Hematopoietic multipotent progenitor cell treated with erythropoietin and hydrocortisone succinate and interleukin-3 and kit ligand, for 4 days (in vitro differentiated cells): ENCODE data around the gene FBXO34.

Experiments used
- DNase-seq: peaks from one replicate; pipeline ENCODE4 v3.0.0-alpha.2; 2015

Gene FBXO34

GRCh38 chr14:55272387-55272786 is 1.2 kb downstream of the FBXO34 start:
- peak; percentile 34 for DNase-seq

GRCh38 chr14:55272922-55273321 is 1.7 kb downstream of the FBXO34 start:
- DNase-seq: peak; percentile 10

GRCh38 chr14:55274146-55274545 is 2.9 kb downstream of the FBXO34 start:
- DNase-seq: peak; percentile 28

GRCh38 chr14:55274751-55275150 is 3.5 kb downstream of the FBXO34 start:
- DNase-seq: peak; percentile 43

- no peak for DNase-seq
Observed at GRCh38 chr14:55276736-55277135, 5.5 kb downstream of the FBXO34 start.

- peak; percentile 53 for DNase-seq
Observed at GRCh38 chr14:55277972-55278740, 6.9 kb downstream of the FBXO34 start.

- DNase-seq: no peak
Observed at GRCh38 chr14:55279384-55279783, 8.2 kb downstream of the FBXO34 start.

- DNase-seq: no peak
Observed at GRCh38 chr14:55281316-55281839, 10.2 kb downstream of the FBXO34 start.

GRCh38 chr14:55285048-55285652 is 13.9 kb downstream of the FBXO34 start:
- DNase-seq: no peak

GRCh38 chr14:55288439-55288838 is 17.2 kb downstream of the FBXO34 start:
- DNase-seq: no peak

GRCh38 chr14:55291480-55292081 is 20.4 kb downstream of the FBXO34 start:
- DNase-seq: no peak

- peak; percentile 18 for DNase-seq
Observed at GRCh38 chr14:55294603-55295002, 23.4 kb downstream of the FBXO34 start.

GRCh38 chr14:55297611-55298499 is 26.6 kb downstream of the FBXO34 start:
- no peak for DNase-seq

GRCh38 chr14:55298500-55298822 is 27.2 kb downstream of the FBXO34 start:
- DNase-seq: no peak

- DNase-seq: peak; percentile 91
Observed at GRCh38 chr14:55301437-55302121, 30.4 kb downstream of the FBXO34 start.

- DNase-seq: no peak
Observed at GRCh38 chr14:55302367-55303124, 31.3 kb downstream of the FBXO34 start.

GRCh38 chr14:55303125-55303499 is 31.9 kb downstream of the FBXO34 start:
- DNase-seq: no peak

- peak; percentile 30 for DNase-seq
Observed at GRCh38 chr14:55303691-55304145, 32.5 kb downstream of the FBXO34 start.

GRCh38 chr14:55306938-55307589 is 35.8 kb downstream of the FBXO34 start:
- DNase-seq: peak; percentile 73

- no peak for DNase-seq
Observed at GRCh38 chr14:55309154-55309553, 37.9 kb downstream of the FBXO34 start.

GRCh38 chr14:55309761-55310365 is 38.6 kb downstream of the FBXO34 start:
- no peak for DNase-seq
